HG02981 (cell line): ENCODE data around the gene ADAMTS3.

Experiments used
- ATAC-seq: cut with Tn5 transposase; IDR thresholded peaks from one replicate; pipeline ENCODE4 v1.9.1; 2021; ENCODE audit warnings: mild to moderate bottlenecking, moderate library complexity; ENCODE audit not compliant: unreplicated experiment

Gene ADAMTS3

GRCh38 chr4:72358483-72358882, 210.5 kb downstream of the ADAMTS3 start:
- no peak for ATAC-seq

- no peak for ATAC-seq
Measured at GRCh38 chr4:72357908-72358307, 211.1 kb downstream of the ADAMTS3 start.

- no peak for ATAC-seq
Measured at GRCh38 chr4:72352711-72353110, 216.3 kb downstream of the ADAMTS3 start.

GRCh38 chr4:72351521-72351920, 217.5 kb downstream of the ADAMTS3 start:
- no peak for ATAC-seq

GRCh38 chr4:72348701-72349100, 220.3 kb downstream of the ADAMTS3 start:
- no peak for ATAC-seq

GRCh38 chr4:72344418-72344817, 224.6 kb downstream of the ADAMTS3 start:
- ATAC-seq, result no peak

GRCh38 chr4:72341432-72341820, 227.6 kb downstream of the ADAMTS3 start:
- no peak for ATAC-seq

GRCh38 chr4:72340803-72341431, 228.1 kb downstream of the ADAMTS3 start:
- ATAC-seq, result no peak

- no peak for ATAC-seq
Measured at GRCh38 chr4:72338060-72338459, 231.0 kb downstream of the ADAMTS3 start.

GRCh38 chr4:72330381-72330780, 238.6 kb downstream of the ADAMTS3 start:
- no peak for ATAC-seq

GRCh38 chr4:72326692-72327632, 242.1 kb downstream of the ADAMTS3 start:
- ATAC-seq, result no peak

- ATAC-seq, result no peak
Measured at GRCh38 chr4:72325215-72325614, 243.8 kb downstream of the ADAMTS3 start.

- ATAC-seq, result peak; percentile 52
Measured at GRCh38 chr4:72323227-72323626, 245.8 kb downstream of the ADAMTS3 start.

GRCh38 chr4:72320223-72320948, 248.6 kb downstream of the ADAMTS3 start:
- no peak for ATAC-seq

- ATAC-seq, result no peak
Measured at GRCh38 chr4:72319601-72320021, 249.4 kb downstream of the ADAMTS3 start.

- ATAC-seq, result no peak
Measured at GRCh38 chr4:72318421-72319170, 250.4 kb downstream of the ADAMTS3 start.

GRCh38 chr4:72314869-72315268, 254.2 kb downstream of the ADAMTS3 start:
- no peak for ATAC-seq

- ATAC-seq, result no peak
Measured at GRCh38 chr4:72313121-72313520, 255.9 kb downstream of the ADAMTS3 start.

- no peak for ATAC-seq
Measured at GRCh38 chr4:72312032-72312650, 256.9 kb downstream of the ADAMTS3 start.

- no peak for ATAC-seq
Measured at GRCh38 chr4:72311291-72311690, 257.7 kb downstream of the ADAMTS3 start.
